ENCODE results near the gene SLIT3.

Gene SLIT3

GRCh38 chr5:168781941-168782571 lies 518.9 kb downstream of the SLIT3 start:
- no peak for DNase-seq

GRCh38 chr5:168780888-168781287 lies 520.1 kb downstream of the SLIT3 start:
- DNase-seq = no peak

- DNase-seq = no peak
Measured at GRCh38 chr5:168779333-168779732, 521.6 kb downstream of the SLIT3 start.

GRCh38 chr5:168778536-168778935 lies 522.4 kb downstream of the SLIT3 start:
- no peak for DNase-seq

GRCh38 chr5:168777651-168778050 lies 523.3 kb downstream of the SLIT3 start:
- DNase-seq = no peak

GRCh38 chr5:168776070-168776469 lies 524.9 kb downstream of the SLIT3 start:
- no peak for DNase-seq

- DNase-seq = no peak
Measured at GRCh38 chr5:168773226-168773625, 527.7 kb downstream of the SLIT3 start.

- no peak for DNase-seq
Measured at GRCh38 chr5:168772316-168772961, 528.5 kb downstream of the SLIT3 start.

- DNase-seq = no peak
Measured at GRCh38 chr5:168771678-168772077, 529.3 kb downstream of the SLIT3 start.

- no peak for DNase-seq
Measured at GRCh38 chr5:168770996-168771395, 529.9 kb downstream of the SLIT3 start.

- DNase-seq = no peak
Measured at GRCh38 chr5:168770036-168770498, 530.9 kb downstream of the SLIT3 start.

- DNase-seq = no peak
Measured at GRCh38 chr5:168768172-168768571, 532.8 kb downstream of the SLIT3 start.

GRCh38 chr5:168766426-168766700 lies 534.6 kb downstream of the SLIT3 start:
- DNase-seq = no peak

- no peak for DNase-seq
Measured at GRCh38 chr5:168765551-168766425, 535.2 kb downstream of the SLIT3 start.

- no peak for DNase-seq
Measured at GRCh38 chr5:168765086-168765550, 535.8 kb downstream of the SLIT3 start.

GRCh38 chr5:168756453-168757391 lies 544.2 kb downstream of the SLIT3 start:
- DNase-seq = no peak

GRCh38 chr5:168755548-168756093 lies 545.3 kb downstream of the SLIT3 start:
- DNase-seq = no peak

- no peak for DNase-seq
Measured at GRCh38 chr5:168753691-168754254, 547.2 kb downstream of the SLIT3 start.

- no peak for DNase-seq
Measured at GRCh38 chr5:168752416-168753190, 548.3 kb downstream of the SLIT3 start.

- no peak for DNase-seq
Measured at GRCh38 chr5:168752012-168752411, 548.9 kb downstream of the SLIT3 start.

- no peak for DNase-seq
Measured at GRCh38 chr5:168750926-168751325, 550.0 kb downstream of the SLIT3 start.

Measured in activated naive CD4-positive, alpha-beta T cell treated with anti-CD3 and anti-CD28 coated beads, Interleukin-2, amount 50 U/mL, for 16 hours (primary cell).